Ascending aorta (tissue), 2 donors: ENCODE measurements around the gene USP34. TPM values are rescaled to one million over a fixed set of nuclear protein-coding genes. Genes with fewer than 3 reads are reported as not detected.

Experiments used
- DNase-seq, 2 donors: peaks; one replicate each; pipeline ENCODE4 v3.0.0-alpha.2; 2019; ENCODE audit warnings: low spot score in 2 of 2
- H3K27ac ChIP-seq, 2 donors: fragments of 200-600 bp; sonication (generic); one replicate each; pipeline ENCODE4 v1.5.1; 2016 to 2017; ENCODE audit warnings: mild to moderate bottlenecking in 1 of 2
- H3K27me3 ChIP-seq: fragments of 200-600 bp; sonication (generic); one replicate; pipeline ENCODE4 v1.5.1; 2017
- H3K36me3 ChIP-seq, 2 donors: fragments of 200-600 bp; sonication (generic); one replicate each; pipeline ENCODE4 v1.5.1; 2016
- H3K4me1 ChIP-seq, 2 donors: fragments of 200-600 bp; sonication (generic); one replicate each; pipeline ENCODE4 v1.5.1; 2016 to 2017; ENCODE audit warnings: mild to moderate bottlenecking in 1 of 2
- H3K4me3 ChIP-seq, 2 donors: fragments of 200-600 bp; sonication (generic); one replicate each; pipeline ENCODE4 v1.5.1; 2016 to 2017; ENCODE audit warnings: mild to moderate bottlenecking in 1 of 2
- H3K9me3 ChIP-seq, 2 donors: fragments of 200-600 bp; sonication (generic); one replicate each; pipeline ENCODE4 v1.5.1; 2016
- intact Hi-C: fragments of 100-400 bp; cut with DNase I; formaldehyde crosslinking; loops from one replicate; pipeline ENCODE4 v1.15.1; 2023
- total RNA-seq: library from RNA; depleted of rRNA; stranded (reverse); fragments of >200 nt; gene quantifications from one replicate; pipeline ENCODE4 v1.1.0, GENCODE V29; 2016
- TF ChIP-seq, protein P1 (sequence below), 3 experiments: fragments of 200-600 bp in 2 of 3; fragments of 450-650 bp in 1 of 3; sonication (generic) in 2 of 3; IDR thresholded peaks; one replicate each; pipeline ENCODE4 v1.5.1; 2016 to 2019; ENCODE audit warnings: antibody characterized with exemption in 3 of 3, mild to moderate bottlenecking in 1 of 3, moderate library complexity in 1 of 3

Gene USP34
- total RNA-seq, 1 donor from 2014 or later: 59.3 TPM

DNA sequence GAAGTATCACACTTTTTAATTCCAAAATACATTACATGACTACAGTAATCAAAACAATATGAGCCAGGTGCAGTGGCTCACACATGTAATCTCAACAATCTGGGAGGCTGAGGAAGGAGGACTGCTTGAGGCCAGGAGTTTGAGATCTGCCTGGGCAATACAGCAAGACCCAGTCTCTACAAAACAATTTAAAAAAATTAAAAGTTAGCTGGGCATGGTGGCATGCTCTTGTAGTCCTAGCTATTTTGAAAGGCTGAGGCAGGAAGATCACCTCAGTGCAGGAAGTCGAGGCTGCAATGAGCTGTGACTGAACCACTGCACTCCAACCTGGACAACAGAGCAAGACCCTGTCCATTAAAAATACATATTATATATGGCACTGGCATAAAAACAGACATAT is 109.8 kb downstream of the USP34 start:
- H3K27me3 ChIP-seq: no peaks in the 10 kb centered on the region
- no peak overlapping the region for H3K4me3 ChIP-seq
- TF ChIP-seq, protein P1, sequence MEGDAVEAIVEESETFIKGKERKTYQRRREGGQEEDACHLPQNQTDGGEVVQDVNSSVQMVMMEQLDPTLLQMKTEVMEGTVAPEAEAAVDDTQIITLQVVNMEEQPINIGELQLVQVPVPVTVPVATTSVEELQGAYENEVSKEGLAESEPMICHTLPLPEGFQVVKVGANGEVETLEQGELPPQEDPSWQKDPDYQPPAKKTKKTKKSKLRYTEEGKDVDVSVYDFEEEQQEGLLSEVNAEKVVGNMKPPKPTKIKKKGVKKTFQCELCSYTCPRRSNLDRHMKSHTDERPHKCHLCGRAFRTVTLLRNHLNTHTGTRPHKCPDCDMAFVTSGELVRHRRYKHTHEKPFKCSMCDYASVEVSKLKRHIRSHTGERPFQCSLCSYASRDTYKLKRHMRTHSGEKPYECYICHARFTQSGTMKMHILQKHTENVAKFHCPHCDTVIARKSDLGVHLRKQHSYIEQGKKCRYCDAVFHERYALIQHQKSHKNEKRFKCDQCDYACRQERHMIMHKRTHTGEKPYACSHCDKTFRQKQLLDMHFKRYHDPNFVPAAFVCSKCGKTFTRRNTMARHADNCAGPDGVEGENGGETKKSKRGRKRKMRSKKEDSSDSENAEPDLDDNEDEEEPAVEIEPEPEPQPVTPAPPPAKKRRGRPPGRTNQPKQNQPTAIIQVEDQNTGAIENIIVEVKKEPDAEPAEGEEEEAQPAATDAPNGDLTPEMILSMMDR (IDR thresholded peaks at IDR 0.05): no peak
- peaks cover 0 to 2% of the 10 kb centered on the region in 2 donors for H3K4me1 ChIP-seq
- H3K36me3 ChIP-seq: peaks cover 3 to 5% of the 10 kb centered on the region in 2 donors
- no peak overlapping the region for H3K27ac ChIP-seq
- intact Hi-C loops: no loop called here
- no peaks in the 10 kb centered on the region for H3K9me3 ChIP-seq
- DNase-seq: no peak

DNA sequence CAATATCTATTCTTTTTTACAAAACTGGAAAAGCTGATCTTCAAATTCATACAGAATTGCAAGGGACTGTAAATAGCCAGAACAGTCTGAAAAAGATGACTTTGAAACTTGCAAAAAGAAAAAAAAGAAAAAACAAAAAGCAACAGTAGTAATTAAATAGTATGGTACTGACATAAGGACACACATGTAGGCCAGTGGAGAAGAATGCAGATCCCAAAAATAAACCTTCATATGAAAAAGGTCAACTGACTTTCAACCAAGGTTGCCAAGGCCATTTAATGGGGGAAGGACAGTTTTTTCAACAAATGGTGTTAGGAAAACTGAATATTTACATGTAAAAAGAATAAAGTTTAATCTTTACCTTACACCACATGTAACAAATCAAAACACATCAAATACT is 111.8 kb downstream of the USP34 start:
- Histone ChIP-seq H3K27me3 (no peaks in the 10 kb centered on the region), H3K4me3 (no peak overlapping the region), H3K36me3 (peaks cover 9 to 12% of the 10 kb centered on the region in 2 donors), H3K9me3 (peaks cover 0 to 7% of the 10 kb centered on the region in 2 donors), H3K4me1 (peaks cover 0 to 2% of the 10 kb centered on the region in 2 donors), H3K27ac (no peak overlapping the region)
- TF ChIP-seq, protein P1 (IDR thresholded peaks at IDR 0.05): no peak
- no peak for DNase-seq
- intact Hi-C loops: no loop called here

DNA sequence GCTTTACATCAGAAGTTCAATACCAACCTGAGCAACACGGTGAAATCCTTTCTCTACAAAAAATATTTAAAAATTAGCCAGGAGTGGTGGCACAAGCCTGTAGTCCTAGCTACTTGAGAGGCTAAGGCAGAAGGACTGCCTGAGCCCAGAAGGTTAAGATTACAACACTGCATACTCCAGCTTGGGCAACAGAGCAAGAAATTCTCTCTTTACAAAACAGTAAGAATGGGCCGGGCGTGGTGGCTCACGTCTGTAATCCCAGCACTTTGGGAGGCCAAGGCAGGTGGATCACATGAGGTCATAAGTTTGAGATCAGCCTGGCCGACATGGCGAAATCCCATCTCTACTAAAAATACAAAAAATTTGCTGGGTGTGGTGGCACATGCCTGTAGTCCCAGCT is 113.2 kb downstream of the USP34 start:
- Histone ChIP-seq H3K9me3 (peaks cover 4 to 19% of the 10 kb centered on the region in 2 donors), H3K4me3 (no peak overlapping the region), H3K4me1 (peaks cover 0 to 2% of the 10 kb centered on the region in 2 donors), H3K27me3 (no peaks in the 10 kb centered on the region), H3K36me3 (peaks cover 13 to 23% of the 10 kb centered on the region in 2 donors), H3K27ac (no peak overlapping the region)
- TF ChIP-seq, protein P1 (IDR thresholded peaks at IDR 0.05): no peak
- no peak for DNase-seq
- intact Hi-C loops: no loop called here

DNA sequence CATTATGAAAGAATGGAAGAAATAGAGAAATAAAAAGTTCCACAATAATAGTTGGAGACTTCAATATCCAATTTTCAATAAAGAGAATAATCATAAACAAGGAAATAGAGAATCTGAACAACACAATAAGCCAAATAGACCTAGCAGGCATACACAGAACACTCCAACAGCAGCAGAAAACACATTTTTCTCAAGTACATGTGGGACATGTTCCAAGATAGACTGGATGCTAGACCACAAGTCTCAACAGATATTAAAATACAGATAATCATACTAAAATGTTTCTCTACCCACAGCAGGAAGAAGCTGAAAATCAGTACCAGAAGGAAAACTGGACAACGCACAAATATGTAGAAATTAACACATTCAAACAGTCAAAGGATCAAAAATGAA is 113.9 kb downstream of the USP34 start:
- TF ChIP-seq, protein P1 (IDR thresholded peaks at IDR 0.05): no peak
- intact Hi-C loops: no loop called here

DNA sequence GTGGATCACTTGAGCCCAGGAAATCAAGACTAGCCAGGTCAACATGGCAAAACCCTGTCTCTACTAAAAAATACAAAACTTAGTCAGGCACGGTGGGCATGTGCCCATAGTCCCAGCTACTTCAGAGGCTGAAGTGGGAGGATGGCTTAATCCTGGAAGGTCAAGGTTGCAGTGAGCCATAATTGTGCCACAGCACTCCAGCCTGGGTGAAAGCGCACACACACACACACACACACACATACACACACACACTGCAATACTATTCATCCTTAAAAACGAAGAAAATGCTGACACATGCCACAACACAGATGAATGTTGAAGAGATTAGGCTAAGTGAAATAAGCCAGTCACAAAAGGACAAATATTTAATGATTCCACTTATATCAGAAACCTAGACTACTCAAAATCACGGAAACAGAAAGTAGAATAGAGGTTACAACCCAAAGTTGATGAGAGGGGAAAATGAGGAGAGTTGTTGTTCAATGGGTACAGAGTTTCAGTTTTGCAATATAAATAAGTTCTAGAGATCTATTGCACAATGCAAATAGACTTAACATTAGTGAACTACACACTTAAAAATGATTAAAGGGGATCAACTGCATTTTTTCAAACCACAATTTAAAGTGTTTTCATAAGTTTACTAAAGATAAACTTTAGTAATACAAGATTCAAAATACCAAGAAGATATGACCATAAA is 114.5 kb downstream of the USP34 start:
- no peak for DNase-seq
- H3K4me1 ChIP-seq: peaks cover 0 to 2% of the 10 kb centered on the region in 2 donors
- no peak overlapping the region for H3K4me3 ChIP-seq
- peaks cover 13 to 23% of the 10 kb centered on the region in 2 donors for H3K36me3 ChIP-seq
- no peaks in the 10 kb centered on the region for H3K27me3 ChIP-seq
- TF ChIP-seq, protein P1 (IDR thresholded peaks at IDR 0.05): no peak
- intact Hi-C loops: no loop called here
- peaks cover 4 to 19% of the 10 kb centered on the region in 2 donors for H3K9me3 ChIP-seq
- H3K27ac ChIP-seq: no peak overlapping the region

More for the DNA sequence above, 113.9 kb downstream of the USP34 start:
- Histone ChIP-seq H3K27ac (no peak overlapping the region), H3K9me3 (peaks cover 4 to 19% of the 10 kb centered on the region in 2 donors), H3K4me1 (peaks cover 0 to 2% of the 10 kb centered on the region in 2 donors), H3K4me3 (no peak overlapping the region), H3K27me3 (no peaks in the 10 kb centered on the region), H3K36me3 (peaks cover 13 to 23% of the 10 kb centered on the region in 2 donors)
- no peak for DNase-seq
